Osteoblast (primary cell): ENCODE measurements around the gene TARM1. TPM values are rescaled to one million over a fixed set of nuclear protein-coding genes. Genes with fewer than 3 reads are reported as not detected.
A peak's percentile ranks its signal among the peaks of the same experiment; 100 is the strongest.
"Not testable (repeated sequence)": the region's sequence is repeated elsewhere in the genome, so short reads cannot be mapped to it uniquely, and the experiment has no call there.

Source experiments
- DNase-seq: peaks from one replicate; pipeline ENCODE4 v3.0.0; 2011; ENCODE audit warnings: low spot score, mixed read lengths; ENCODE audit not compliant: insufficient read length; ENCODE audit errors: missing footprints
- H2AFZ ChIP-seq: 2 replicates; pipeline ENCODE4 v1.6.0; 2011; ENCODE audit warnings: mild to moderate bottlenecking, low read length
- H3K27ac ChIP-seq: 2 replicates; pipeline ENCODE4 v1.5.1; 2011; ENCODE audit warnings: mild to moderate bottlenecking, low read depth, low read length, moderate library complexity
- H3K27me3 ChIP-seq: 2 replicates; pipeline ENCODE4 v1.6.0; 2012; ENCODE audit warnings: mild to moderate bottlenecking, control low read depth, inconsistent platforms, low read length, moderate library complexity; ENCODE audit not compliant: insufficient read depth
- H3K36me3 ChIP-seq: 2 replicates; pipeline ENCODE4 v1.5.1; 2011; ENCODE audit warnings: mild to moderate bottlenecking, low read length, control low read depth, moderate library complexity; ENCODE audit not compliant: insufficient read depth
- H3K4me1 ChIP-seq: 2 replicates; pipeline ENCODE4 v1.5.1; 2011; ENCODE audit warnings: mild to moderate bottlenecking, low read length, control low read depth, moderate library complexity; ENCODE audit not compliant: insufficient read depth
- H3K4me2 ChIP-seq: 2 replicates; pipeline ENCODE4 v1.6.0; 2011; ENCODE audit warnings: mild to moderate bottlenecking, low read length; ENCODE audit not compliant: insufficient read depth
- H3K4me3 ChIP-seq: fragments of 200-600 bp; sonication (generic); 3 replicates; pipeline ENCODE4 v1.5.1; 2012; ENCODE audit warnings: mild to moderate bottlenecking, low read length, inconsistent platforms; ENCODE audit not compliant: insufficient read depth
- H3K79me2 ChIP-seq: 2 replicates; pipeline ENCODE4 v1.6.0; 2012; ENCODE audit warnings: mild to moderate bottlenecking, low read length, control low read depth, inconsistent platforms; ENCODE audit not compliant: insufficient read depth
- H3K9me3 ChIP-seq: 2 replicates; pipeline ENCODE4 v1.5.1; 2011; ENCODE audit warnings: low read depth, low read length, control low read depth
- H4K20me1 ChIP-seq: 2 replicates; pipeline ENCODE4 v1.6.0; 2012; ENCODE audit warnings: mild to moderate bottlenecking, low read length, control low read depth; ENCODE audit not compliant: insufficient read depth
- CTCF ChIP-seq: IDR thresholded peaks from 2 replicates; pipeline ENCODE4 v1.5.1; 2011; ENCODE audit warnings: mild to moderate bottlenecking, low read depth, low read length, moderate library complexity; ENCODE audit errors: extremely low read depth
- total RNA-seq: library from RNA; depleted of rRNA; stranded (reverse); fragments of >200 nt; gene quantifications from 2 replicates; pipeline ENCODE4 v1.2.3, GENCODE V29; 2012

The TARM1 gene
- total RNA-seq, 1 donor = not detected

GRCh38 chr19:54100561-54100960 is 19.4 kb upstream of the TARM1 start, which contains the start of gene OSCAR:
Gene OSCAR (minus strand): TSS chr19:54100803. CDS start chr19:54100792, 11 bp downstream.
- Histone ChIP-seq H3K4me2 (no peak within 1 kb of the TSS), H3K36me3 (peaks cover 3% of the 10 kb centered on the region), H4K20me1 (no peaks in the 10 kb centered on the region), H3K79me2 (peaks cover 22% of the 10 kb centered on the region), H3K9me3 (no peaks in the 10 kb centered on the region), H3K4me3 (no peak within 1 kb of the TSS), H3K27ac (no peak within 1 kb of the TSS), H3K4me1 (peaks cover 11% of the 10 kb centered on the region), H3K27me3 (no peaks in the 10 kb centered on the region), H2AFZ (peak within 1 kb of the TSS; percentile 22)
- DNase-seq = no peak
- no peak for TF ChIP-seq CTCF

- H3K36me3 ChIP-seq, H3K4me2 ChIP-seq, H3K27ac ChIP-seq, DNase-seq, H3K4me3 ChIP-seq, H3K27me3 ChIP-seq, H3K9me3 ChIP-seq, H4K20me1 ChIP-seq: not testable (repeated sequence)
- peaks cover 18% of the 10 kb centered on the region for H3K79me2 ChIP-seq
- peaks cover 12% of the 10 kb centered on the region for H3K4me1 ChIP-seq
- peak overlapping the region; percentile 22 for H2AFZ ChIP-seq
Observed at GRCh38 chr19:54099903-54100255, 18.7 kb upstream of the TARM1 start.

- Histone ChIP-seq H3K27me3 (no peaks in the 10 kb centered on the region), H4K20me1 (no peaks in the 10 kb centered on the region), H2AFZ (no peak overlapping the region), H3K4me3 (no peak overlapping the region), H3K9me3 (peaks cover under 1% of the 10 kb centered on the region), H3K4me1 (peaks cover 12% of the 10 kb centered on the region), H3K27ac (no peak overlapping the region), H3K79me2 (peaks cover 13% of the 10 kb centered on the region), H3K4me2 (no peak overlapping the region), H3K36me3 (no peaks in the 10 kb centered on the region)
- DNase-seq = no peak
- no peak for TF ChIP-seq CTCF
Observed at GRCh38 chr19:54099190-54099902, 18.2 kb upstream of the TARM1 start.

- Histone ChIP-seq H3K4me3 (peak overlapping the region; percentile 70), H3K4me1 (peaks cover 3% of the 10 kb centered on the region), H3K79me2 (no peaks in the 10 kb centered on the region), H4K20me1 (no peaks in the 10 kb centered on the region), H3K9me3 (peaks cover 4% of the 10 kb centered on the region), H3K36me3 (no peaks in the 10 kb centered on the region), H3K4me2 (peak overlapping the region; percentile 74), H2AFZ (peak overlapping the region; percentile 93), H3K27me3 (no peaks in the 10 kb centered on the region), H3K27ac (no peak overlapping the region)
- TF ChIP-seq CTCF = peak; percentile 35
- peak; percentile 89 for DNase-seq
Observed at GRCh38 chr19:54096617-54097106, 15.5 kb upstream of the TARM1 start.

- peak; percentile 96 for DNase-seq
- not testable (repeated sequence) for H3K79me2 ChIP-seq, H3K4me1 ChIP-seq, H3K36me3 ChIP-seq, H3K9me3 ChIP-seq, H4K20me1 ChIP-seq, H3K27me3 ChIP-seq, H3K27ac ChIP-seq
- peak overlapping the region; percentile 93 for H2AFZ ChIP-seq
- H3K4me2 ChIP-seq = peak overlapping the region; percentile 74
- H3K4me3 ChIP-seq = peak overlapping the region; percentile 70
Observed at GRCh38 chr19:54095859-54096616, 14.9 kb upstream of the TARM1 start.
